GM12878 (cell line): ENCODE results near the gene WDR75. TPM values are rescaled to one million over a fixed set of nuclear protein-coding genes. Genes with fewer than 3 reads are reported as not detected.

Source experiments
- ATAC-seq: fragments of 200-7000 bp; cut with Tn5 transposase; 3 replicates; pipeline ENCODE4 v1.9.1; 2020; ENCODE audit warnings: mild to moderate bottlenecking, moderate library complexity
- BruUV-seq: library from RNA; stranded (reverse); fragments of 400-500 nt; replicated peaks from 2 replicates; lab custom pipeline; 2021; lab: Mats Ljungman, UMichigan
- CTCF ChIA-PET: fragments of 300-600 bp; sonication (Branson Sonifier 250); formaldehyde crosslinking; extraction: SDS; loops from one replicate; lab custom pipeline; 2021; ENCODE audit warnings: inconsistent platforms; lab: Yijun Ruan, JAX
- POLR2A ChIA-PET: fragments of 350-600 bp; formaldehyde crosslinking; extraction: SDS; loops from one replicate; lab custom pipeline; 2021; ENCODE audit warnings: inconsistent platforms; lab: Charles Lee
- RAD21 ChIA-PET: fragments of 300-600 bp; sonication (Branson Sonifier 250); formaldehyde crosslinking; loops from one replicate; lab custom pipeline; 2023; ENCODE audit warnings: antibody characterized with exemption; ENCODE audit not compliant: unreplicated experiment; lab: Charles Lee
- SMC1A ChIA-PET: fragments of 300-600 bp; sonication (Branson Sonifier 250); formaldehyde crosslinking; loops from one replicate; lab custom pipeline; 2023; ENCODE audit not compliant: unreplicated experiment, uncharacterized antibody; lab: Charles Lee
- DNase-seq: peaks from one replicate; pipeline ENCODE4 v3.0.0-alpha.2; 2011; ENCODE audit warnings: low read depth, low spot score
- FAIRE-seq: peaks from 3 replicates; lab custom pipeline; 2011; peaks lifted over from hg19 to GRCh38; lab: Jason Lieb, UNC
- H2AFZ ChIP-seq: 2 replicates; pipeline ENCODE4 v1.6.0; 2011; ENCODE audit warnings: low read depth, low read length, control low read depth; ENCODE audit not compliant: control insufficient read depth
- H3K27ac ChIP-seq: 2 replicates; pipeline ENCODE4 v1.5.1; 2011; ENCODE audit warnings: control low read depth; ENCODE audit not compliant: control insufficient read depth, insufficient read depth
- H3K27me3 ChIP-seq, 2 experiments: replicated peaks in 1 of 2; 2 replicates each; pipeline versions ENCODE4 v1.6.0 to v1.6.1; 2011; ENCODE audit warnings: low read length in 1 of 2; ENCODE audit not compliant: control insufficient read depth in 2 of 2, insufficient read depth in 2 of 2
- H3K36me3 ChIP-seq, 2 experiments: 2 replicates each; pipeline ENCODE4 v1.5.1; 2011; ENCODE audit warnings: low read length in 1 of 2; ENCODE audit not compliant: control insufficient read depth in 2 of 2, insufficient read depth in 2 of 2
- H3K4me1 ChIP-seq: 2 replicates; pipeline ENCODE4 v1.6.1; 2011; ENCODE audit warnings: mild to moderate bottlenecking, low read length, moderate library complexity, mixed read lengths; ENCODE audit not compliant: control insufficient read depth, insufficient read depth
- H3K4me2 ChIP-seq: 2 replicates; pipeline ENCODE4 v1.6.0; 2011; ENCODE audit warnings: control low read depth; ENCODE audit not compliant: control insufficient read depth, insufficient read depth
- H3K4me3 ChIP-seq: fragments of 200-600 bp; sonication (generic); 2 replicates; pipeline ENCODE4 v1.5.1; 2016
- H3K79me2 ChIP-seq: 2 replicates; pipeline ENCODE4 v1.6.0; 2011; ENCODE audit warnings: low read length; ENCODE audit not compliant: control insufficient read depth, insufficient read depth
- H3K9ac ChIP-seq: 2 replicates; pipeline ENCODE4 v1.8.0; 2011; ENCODE audit warnings: low read length, control low read depth, mixed read lengths; ENCODE audit not compliant: control insufficient read depth, insufficient read depth
- H3K9me3 ChIP-seq: replicated peaks from 3 replicates; pipeline ENCODE4 v1.5.1; 2011; ENCODE audit warnings: mild to moderate bottlenecking, low read length; ENCODE audit not compliant: control insufficient read depth, insufficient read depth
- H4K20me1 ChIP-seq: 2 replicates; pipeline ENCODE4 v1.6.0; 2011; ENCODE audit not compliant: control insufficient read depth, insufficient read depth
- ASH2L ChIP-seq: fragments of 300-600, 200-600 bp; sonication (generic); IDR thresholded peaks from 2 replicates; pipeline ENCODE4 v1.6.1; 2017; ENCODE audit warnings: low read depth, mild to moderate bottlenecking, borderline replicate concordance
- EED ChIP-seq: sonication (generic); IDR thresholded peaks from 2 replicates; pipeline ENCODE4 v1.6.1; 2016; ENCODE audit warnings: antibody characterized with exemption, low read depth
- HDAC2 ChIP-seq: fragments of 200-600 bp; sonication (generic); IDR thresholded peaks from 2 replicates; pipeline ENCODE4 v1.6.1; 2017
- IKZF1 ChIP-seq: fragments of 450-650 bp; conservative IDR thresholded peaks from 2 replicates; pipeline ENCODE4 v1.6.1; 2017; ENCODE audit warnings: antibody characterized with exemption, mild to moderate bottlenecking
- POLR2AphosphoS5 ChIP-seq: IDR thresholded peaks from 2 replicates; pipeline ENCODE4 v1.6.1; 2011; ENCODE audit warnings: mild to moderate bottlenecking, low read length, inconsistent platforms
- RB1 ChIP-seq: fragments of 450-650 bp; formaldehyde crosslinking; IDR thresholded peaks from 2 replicates; pipeline ENCODE4 v1.6.1; 2017; ENCODE audit warnings: mild to moderate bottlenecking, borderline replicate concordance
- SUZ12 ChIP-seq: fragments of 200-600 bp; sonication (generic); IDR thresholded peaks from one replicate; pipeline ENCODE4 v1.6.1; 2018; ENCODE audit warnings: antibody characterized with exemption, mild to moderate bottlenecking; ENCODE audit not compliant: unreplicated experiment
- TCF12 ChIP-seq: IDR thresholded peaks from 2 replicates; pipeline ENCODE4 v1.6.1; 2011; ENCODE audit warnings: low read depth, mild to moderate bottlenecking, low read length
- WGBS: methylation state at CpG from one replicate; pipeline ENCODE4 v1.1.6; 2016; ENCODE audit warnings: low lambda C conversion rate; ENCODE audit not compliant: insufficient replicate concordance, insufficient coverage; ENCODE audit errors: missing lambda C conversion rate; 5-methylcytosine and 5-hydroxymethylcytosine counted together
- in situ Hi-C: fragments of 300-500 bp; cut with MboI; formaldehyde crosslinking; loops from 9 replicates; pipeline ENCODE4 v1.14.3; 2018; ENCODE audit warnings: mixed read lengths
- intact Hi-C: fragments of 100-400 bp; cut with micrococcal nuclease; formaldehyde crosslinking; loops from one replicate; pipeline ENCODE4 v1.14.2; 2022; ENCODE audit not compliant: unreplicated experiment
- polyA plus RNA-seq, 11 experiments: library from polyadenylated mRNA; depleted of rRNA in 4 of 11; unstranded in 6 of 11; stranded (reverse) in 5 of 11; fragments of >200 nt; fragmentation: Nextera tagmentation in 4 of 11; fragmentation: Illumina TruSeq in 1 of 11; extraction: Ambion mirVana in 4 of 11; extraction: Trizol in 1 of 11; gene quantifications; 1 replicate in 1 of 11; 2 replicates in 10 of 11; pipeline versions ENCODE4 v1.2.1 to v1.2.3, GENCODE V29; 2011 to 2016; ENCODE audit warnings: inconsistent platforms in 2 of 11, missing spikeins in 2 of 11, low read depth in 1 of 11
- total RNA-seq, 4 experiments: library from RNA; depleted of rRNA in 3 of 4; stranded (reverse); fragments of >200 nt in 3 of 4; fragmentation: Illumina TruSeq in 1 of 4; extraction: Trizol in 1 of 4; gene quantifications; 2 replicates each; pipeline versions ENCODE4 v1.2.1 to v1.2.3, GENCODE V29; 2013 to 2021
- TF ChIP-seq, protein P1 (sequence below): fragments of 450-650 bp; IDR thresholded peaks from 2 replicates; pipeline ENCODE4 v1.6.1; 2017; ENCODE audit warnings: borderline replicate concordance
- TF ChIP-seq, protein P2 (sequence below): IDR thresholded peaks from 2 replicates; pipeline ENCODE4 v1.6.1; 2012; ENCODE audit warnings: mild to moderate bottlenecking, low read depth, low read length

The WDR75 gene
- total and polyA plus RNA-seq, 10 of the 15 experiments (the other 5 are each of a cell fraction or from before 2014, with no cell fraction given) = 53.1 to 98.5 (median 71.5) TPM

DNA sequence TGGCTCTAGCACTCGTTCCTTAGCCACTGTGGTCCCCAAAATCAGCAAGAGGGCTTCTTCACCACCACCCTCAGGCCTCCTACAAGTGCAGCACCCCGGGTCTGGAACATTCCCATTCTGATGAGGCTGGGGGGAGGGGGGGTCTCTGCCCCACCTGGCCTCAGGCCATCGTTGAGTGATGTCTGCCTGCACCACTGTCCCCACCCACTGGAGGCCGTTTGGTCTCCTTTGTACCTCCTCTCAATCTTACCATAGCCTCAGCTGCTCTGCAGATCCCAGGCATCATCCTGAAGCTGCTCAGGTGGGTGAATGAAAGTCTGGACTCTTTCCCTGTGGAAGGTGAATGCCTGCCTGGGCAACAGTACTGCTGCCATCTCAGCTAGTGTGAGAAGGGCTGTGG, 42.3 kb downstream of the WDR75 start:
- no peak overlapping the region for H3K4me3 ChIP-seq
- no peak overlapping the region for H3K27ac ChIP-seq
- H3K79me2 ChIP-seq = no peaks in the 10 kb centered on the region
- BruUV-seq = no TSS peak
- H3K36me3 ChIP-seq = no peaks in the 10 kb centered on the region
- ATAC-seq (no peak; the same call in 2 of the 3 replicates), DNase-seq (no peak), FAIRE-seq (no peak)
- ChIA-PET POLR2A (no interaction called here), CTCF (no interaction called here), RAD21 (no interaction called here), SMC1A (no interaction called here)
- 6% methylated on average over 4 of the region's 4 CpGs for WGBS
- H3K4me1 ChIP-seq = no peaks in the 10 kb centered on the region
- H3K9me3 ChIP-seq = no peaks in the 10 kb centered on the region
- in situ Hi-C loops (no loop called here), intact Hi-C loops (no loop called here)
- no peaks in the 10 kb centered on the region for H4K20me1 ChIP-seq
- no peaks in the 10 kb centered on the region for H3K27me3 ChIP-seq
- no peak overlapping the region for H3K4me2 ChIP-seq
- TF ChIP-seq RB1 = no peak
- TF ChIP-seq EED = no peak
- no peak for TF ChIP-seq HDAC2
- TF ChIP-seq, protein P1, sequence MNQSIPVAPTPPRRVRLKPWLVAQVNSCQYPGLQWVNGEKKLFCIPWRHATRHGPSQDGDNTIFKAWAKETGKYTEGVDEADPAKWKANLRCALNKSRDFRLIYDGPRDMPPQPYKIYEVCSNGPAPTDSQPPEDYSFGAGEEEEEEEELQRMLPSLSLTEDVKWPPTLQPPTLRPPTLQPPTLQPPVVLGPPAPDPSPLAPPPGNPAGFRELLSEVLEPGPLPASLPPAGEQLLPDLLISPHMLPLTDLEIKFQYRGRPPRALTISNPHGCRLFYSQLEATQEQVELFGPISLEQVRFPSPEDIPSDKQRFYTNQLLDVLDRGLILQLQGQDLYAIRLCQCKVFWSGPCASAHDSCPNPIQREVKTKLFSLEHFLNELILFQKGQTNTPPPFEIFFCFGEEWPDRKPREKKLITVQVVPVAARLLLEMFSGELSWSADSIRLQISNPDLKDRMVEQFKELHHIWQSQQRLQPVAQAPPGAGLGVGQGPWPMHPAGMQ = no peak
- TF ChIP-seq, protein P2, sequence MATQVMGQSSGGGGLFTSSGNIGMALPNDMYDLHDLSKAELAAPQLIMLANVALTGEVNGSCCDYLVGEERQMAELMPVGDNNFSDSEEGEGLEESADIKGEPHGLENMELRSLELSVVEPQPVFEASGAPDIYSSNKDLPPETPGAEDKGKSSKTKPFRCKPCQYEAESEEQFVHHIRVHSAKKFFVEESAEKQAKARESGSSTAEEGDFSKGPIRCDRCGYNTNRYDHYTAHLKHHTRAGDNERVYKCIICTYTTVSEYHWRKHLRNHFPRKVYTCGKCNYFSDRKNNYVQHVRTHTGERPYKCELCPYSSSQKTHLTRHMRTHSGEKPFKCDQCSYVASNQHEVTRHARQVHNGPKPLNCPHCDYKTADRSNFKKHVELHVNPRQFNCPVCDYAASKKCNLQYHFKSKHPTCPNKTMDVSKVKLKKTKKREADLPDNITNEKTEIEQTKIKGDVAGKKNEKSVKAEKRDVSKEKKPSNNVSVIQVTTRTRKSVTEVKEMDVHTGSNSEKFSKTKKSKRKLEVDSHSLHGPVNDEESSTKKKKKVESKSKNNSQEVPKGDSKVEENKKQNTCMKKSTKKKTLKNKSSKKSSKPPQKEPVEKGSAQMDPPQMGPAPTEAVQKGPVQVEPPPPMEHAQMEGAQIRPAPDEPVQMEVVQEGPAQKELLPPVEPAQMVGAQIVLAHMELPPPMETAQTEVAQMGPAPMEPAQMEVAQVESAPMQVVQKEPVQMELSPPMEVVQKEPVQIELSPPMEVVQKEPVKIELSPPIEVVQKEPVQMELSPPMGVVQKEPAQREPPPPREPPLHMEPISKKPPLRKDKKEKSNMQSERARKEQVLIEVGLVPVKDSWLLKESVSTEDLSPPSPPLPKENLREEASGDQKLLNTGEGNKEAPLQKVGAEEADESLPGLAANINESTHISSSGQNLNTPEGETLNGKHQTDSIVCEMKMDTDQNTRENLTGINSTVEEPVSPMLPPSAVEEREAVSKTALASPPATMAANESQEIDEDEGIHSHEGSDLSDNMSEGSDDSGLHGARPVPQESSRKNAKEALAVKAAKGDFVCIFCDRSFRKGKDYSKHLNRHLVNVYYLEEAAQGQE = no peak
- no peak for TF ChIP-seq ASH2L
- TF ChIP-seq IKZF1 = no peak
- no peak for TF ChIP-seq TCF12
- TF ChIP-seq POLR2AphosphoS5 = no peak
- no peak for TF ChIP-seq SUZ12
- no peak overlapping the region for H2AFZ ChIP-seq
- no peak overlapping the region for H3K9ac ChIP-seq
